PC-3 (cell line): ENCODE measurements around the gene KRT33B. TPM values are rescaled to one million over a fixed set of nuclear protein-coding genes. Genes with fewer than 3 reads are reported as not detected.

Experiments
- ATAC-seq: fragments of 200-7000 bp; cut with Tn5 transposase; 2 replicates; pipeline ENCODE4 v1.9.1; 2020; ENCODE audit warnings: mild to moderate bottlenecking, moderate library complexity
- BruUV-seq: library from RNA; stranded (reverse); fragments of 400-500 nt; replicated peaks from 2 replicates; lab custom pipeline; 2021; lab: Mats Ljungman, UMichigan
- CTCF ChIA-PET: fragments of 300-600 bp; sonication (Branson Sonifier 250); formaldehyde crosslinking; loops from one replicate; lab custom pipeline; 2022; ENCODE audit warnings: antibody characterized with exemption; lab: Charles Lee
- POLR2A ChIA-PET: fragments of 300-600 bp; sonication (Branson Sonifier 250); formaldehyde crosslinking; loops from one replicate; lab custom pipeline; 2022; ENCODE audit warnings: antibody characterized with exemption; ENCODE audit not compliant: unreplicated experiment; lab: Charles Lee
- DNase-seq: peaks from one replicate; pipeline ENCODE4 v3.0.0-alpha.2; 2015
- H2AFZ ChIP-seq: fragments of 300-600 bp; sonication (generic); 2 replicates; pipeline ENCODE4 v1.6.0; 2016; ENCODE audit warnings: antibody characterized with exemption, low read length
- H3F3A ChIP-seq: fragments of 300-600 bp; sonication (generic); one replicate; pipeline ENCODE4 v1.6.0; 2017; ENCODE audit warnings: antibody characterized with exemption, low read length, control low read depth, mild to moderate bottlenecking; ENCODE audit not compliant: unreplicated experiment
- H3K27ac ChIP-seq: fragments of 300-600 bp; sonication (generic); 2 replicates; pipeline ENCODE4 v1.5.1; 2016; ENCODE audit warnings: mild to moderate bottlenecking, low read length
- H3K27me3 ChIP-seq: fragments of 300-600 bp; sonication (generic); 2 replicates; pipeline ENCODE4 v1.6.1; 2016; ENCODE audit warnings: low read length, mixed read lengths
- H3K36me3 ChIP-seq: fragments of 300-600 bp; sonication (generic); 2 replicates; pipeline ENCODE4 v1.6.1; 2016; ENCODE audit warnings: low read depth, mixed run types, low read length, mixed read lengths
- H3K4me1 ChIP-seq: fragments of 300-600 bp; sonication (generic); 2 replicates; pipeline ENCODE4 v1.5.1; 2016; ENCODE audit warnings: low read length; ENCODE audit not compliant: insufficient read depth
- H3K4me2 ChIP-seq: fragments of 300-600 bp; sonication (generic); 2 replicates; pipeline ENCODE4 v1.6.0; 2016; ENCODE audit warnings: low read length
- H3K4me3 ChIP-seq: fragments of 300-600 bp; sonication (generic); 2 replicates; pipeline ENCODE4 v1.5.1; 2016; ENCODE audit warnings: mild to moderate bottlenecking, low read length, mixed read lengths
- H3K79me2 ChIP-seq: fragments of 300-600 bp; sonication (generic); 2 replicates; pipeline ENCODE4 v1.6.1; 2017; ENCODE audit warnings: low read length, mixed read lengths
- H3K9ac ChIP-seq: fragments of 300-600 bp; sonication (generic); 2 replicates; pipeline ENCODE4 v1.6.0; 2016; ENCODE audit warnings: mild to moderate bottlenecking, low read length
- H3K9me2 ChIP-seq: fragments of 300-600 bp; sonication (generic); replicated peaks from 2 replicates; pipeline ENCODE4 v1.6.1; 2016; ENCODE audit warnings: mixed run types, low read length, mixed read lengths
- H3K9me3 ChIP-seq: fragments of 300-600 bp; sonication (generic); 2 replicates; pipeline ENCODE4 v1.6.1; 2016; ENCODE audit warnings: low read length, mixed read lengths
- H4K20me1 ChIP-seq: fragments of 300-600 bp; sonication (generic); 2 replicates; pipeline ENCODE4 v1.6.1; 2016; ENCODE audit warnings: low read length, mixed read lengths
- CTCF ChIP-seq: fragments of 300-600 bp; sonication (generic); conservative IDR thresholded peaks from 2 replicates; pipeline ENCODE4 v1.5.1; 2017; ENCODE audit warnings: antibody characterized with exemption, low read depth, mild to moderate bottlenecking, low read length
- EZH2 ChIP-seq: fragments of 300-600 bp; sonication (generic); IDR thresholded peaks from one replicate; pipeline ENCODE4 v1.6.1; 2017; ENCODE audit warnings: antibody characterized with exemption, mild to moderate bottlenecking, low read length; ENCODE audit not compliant: unreplicated experiment
- EZH2phosphoT487 ChIP-seq: fragments of 300-600 bp; sonication (generic); IDR thresholded peaks from 2 replicates; pipeline ENCODE4 v1.6.1; 2018; ENCODE audit warnings: mild to moderate bottlenecking, antibody characterized with exemption, low read length, borderline replicate concordance
- intact Hi-C: fragments of 100-400 bp; cut with micrococcal nuclease; formaldehyde crosslinking; loops from 2 replicates; pipeline ENCODE4 v1.9.0; 2023
- total RNA-seq: library from RNA; depleted of rRNA; stranded (reverse); fragments of >200 nt; gene quantifications from 2 replicates; pipeline ENCODE4 v1.2.3, GENCODE V29; 2014

Gene KRT33B
- total RNA-seq, 1 experiment from 2014 or later: not detected

GRCh38 chr17:41332239-41332638 lies 37.4 kb downstream of the KRT33B start:
- Histone ChIP-seq H3F3A (no peaks in the 10 kb centered on the region), H2AFZ (no peak overlapping the region), H3K27ac (no peak overlapping the region), H3K4me3 (no peak overlapping the region), H3K36me3 (no peaks in the 10 kb centered on the region), H4K20me1 (no peaks in the 10 kb centered on the region), H3K79me2 (no peaks in the 10 kb centered on the region), H3K4me2 (no peak overlapping the region), H3K27me3 (no peaks in the 10 kb centered on the region), H3K9me2 (no peaks in the 10 kb centered on the region), H3K9me3 (no peaks in the 10 kb centered on the region), H3K9ac (no peak overlapping the region), H3K4me1 (no peaks in the 10 kb centered on the region)
- ChIA-PET POLR2A (no interaction called here), CTCF (no interaction called here)
- no TSS peak for BruUV-seq
- intact Hi-C loops: no loop called here
- DNase-seq: no peak
- no peak for ATAC-seq
- TF ChIP-seq EZH2phosphoT487: no peak
- no peak for TF ChIP-seq CTCF
- no peak for TF ChIP-seq EZH2

- no peaks in the 10 kb centered on the region for H3F3A ChIP-seq
- H3K36me3 ChIP-seq: no peaks in the 10 kb centered on the region
- no peak overlapping the region for H3K27ac ChIP-seq
- no peak overlapping the region for H3K9ac ChIP-seq
- H3K27me3 ChIP-seq: no peaks in the 10 kb centered on the region
- no peak overlapping the region for H3K4me2 ChIP-seq
- H2AFZ ChIP-seq: no peak overlapping the region
- no peaks in the 10 kb centered on the region for H3K9me2 ChIP-seq
- no peaks in the 10 kb centered on the region for H3K9me3 ChIP-seq
- intact Hi-C loops: no loop called here
- BruUV-seq: no TSS peak
- CTCF ChIA-PET: no interaction called here
- DNase-seq (no peak), ATAC-seq (no peak)
- H3K4me1 ChIP-seq: no peaks in the 10 kb centered on the region
- POLR2A ChIA-PET: no interaction called here
- no peaks in the 10 kb centered on the region for H3K79me2 ChIP-seq
- no peak for TF ChIP-seq EZH2phosphoT487
- TF ChIP-seq EZH2: no peak
- no peak for TF ChIP-seq CTCF
- no peak overlapping the region for H3K4me3 ChIP-seq
- H4K20me1 ChIP-seq: no peaks in the 10 kb centered on the region
Observed at GRCh38 chr17:41331606-41332005, 38.0 kb downstream of the KRT33B start.

- peak; percentile 69 for DNase-seq
- Histone ChIP-seq H3K4me3 (no peak overlapping the region), H3K36me3 (no peaks in the 10 kb centered on the region), H3K9me2 (no peaks in the 10 kb centered on the region), H3F3A (no peaks in the 10 kb centered on the region), H4K20me1 (no peaks in the 10 kb centered on the region), H3K27ac (no peak overlapping the region), H3K27me3 (no peaks in the 10 kb centered on the region), H3K9me3 (no peaks in the 10 kb centered on the region), H3K9ac (no peak overlapping the region), H3K79me2 (no peaks in the 10 kb centered on the region), H2AFZ (0 out of 2 replicates have a peak overlapping the region, but pooled peaks have one; percentile 53), H3K4me1 (no peaks in the 10 kb centered on the region), H3K4me2 (no peak overlapping the region)
- TF ChIP-seq EZH2 (no peak), CTCF (peak; percentile 68), EZH2phosphoT487 (no peak)
- ChIA-PET POLR2A (no interaction called here), CTCF (no interaction called here)
- BruUV-seq: no TSS peak
- intact Hi-C loops: loop anchor here (10.0 kb wide), 3 partner anchors 165 to 525 kb away; no protein-coding TSS in a partner anchor
- ATAC-seq: peak; percentile 86
Observed at GRCh38 chr17:41329279-41329948, 40.2 kb downstream of the KRT33B start.
